ENCODE results near the gene KSR1. TPM values are rescaled to one million over a fixed set of nuclear protein-coding genes. Genes with fewer than 3 reads are reported as not detected.

The KSR1 gene
- total and polyA plus RNA-seq, 9 of the 15 experiments (the other 6 are each of a cell fraction or from before 2014, with no cell fraction given), result 1.4 to 51.7 (median 18.4) TPM

- TF ChIP-seq ETV5 (CRISPR knock-in tag; IDR thresholded peaks at IDR 0.05; ENCODE audit: low read depth) (peak; percentile 69), NFRKB (IDR thresholded peaks at IDR 0.05; ENCODE audit: low read depth) (peak; percentile 84), GATAD2B (IDR thresholded peaks at IDR 0.05; ENCODE audit: borderline replicate concordance) (peak; percentile 70; the same call in 1 of the 2 replicates), MTF1 (CRISPR knock-in tag; IDR thresholded peaks at IDR 0.05; ENCODE audit: borderline replicate concordance) (no peak), CBX3 (IDR thresholded peaks at IDR 0.05; ENCODE audit: borderline replicate concordance in 1 of 2, low read length in 2 of 2) (peak in 1 of 2 experiments; percentile 95; a peak in 2 of 3 replicates), GTF3C2 (IDR thresholded peaks at IDR 0.05; ENCODE audit: borderline replicate concordance, extremely low read depth, insufficient read length) (no peak), ASH1L (IDR thresholded peaks at IDR 0.05; ENCODE audit: borderline replicate concordance, low read depth, partially characterized antibody) (peak; percentile 41), MTA1 (IDR thresholded peaks at IDR 0.05; ENCODE audit: borderline replicate concordance) (peak; percentile 21; the same call in 1 of the 2 replicates), CHD4 (IDR thresholded peaks at IDR 0.05; ENCODE audit: insufficient read depth, insufficient replicate concordance, low read depth, low read length, poor library complexity, severe bottlenecking) (peak; percentile 35), MEIS2 (IDR thresholded peaks at IDR 0.05; ENCODE audit: partially characterized antibody) (peak; percentile 92), RBBP5 (IDR thresholded peaks at IDR 0.05; ENCODE audit: borderline replicate concordance, insufficient read depth, low read length, poor library complexity, severe bottlenecking) (peak; percentile 72), PTBP1 (IDR thresholded peaks at IDR 0.05; ENCODE audit: low read depth, low read length) (peak; percentile 94), XRCC3 (IDR thresholded peaks at IDR 0.05) (no peak), ZNF12 (CRISPR knock-in tag; IDR thresholded peaks at IDR 0.05) (peak; percentile 100), L3MBTL2 (IDR thresholded peaks at IDR 0.05) (peak; percentile 69), TBL1XR1 (IDR thresholded peaks at IDR 0.05; ENCODE audit: low read length in 2 of 2) (peak; percentile 64 to 94; a peak in 3 of 4 replicates), GABPA (tag; conservative IDR thresholded peaks at IDR 0.05; ENCODE audit: low read depth) (peak; percentile 66), ZKSCAN1 (IDR thresholded peaks at IDR 0.05; ENCODE audit: low read depth, low read length) (no peak)
- TF ChIP-seq, protein P1, sequence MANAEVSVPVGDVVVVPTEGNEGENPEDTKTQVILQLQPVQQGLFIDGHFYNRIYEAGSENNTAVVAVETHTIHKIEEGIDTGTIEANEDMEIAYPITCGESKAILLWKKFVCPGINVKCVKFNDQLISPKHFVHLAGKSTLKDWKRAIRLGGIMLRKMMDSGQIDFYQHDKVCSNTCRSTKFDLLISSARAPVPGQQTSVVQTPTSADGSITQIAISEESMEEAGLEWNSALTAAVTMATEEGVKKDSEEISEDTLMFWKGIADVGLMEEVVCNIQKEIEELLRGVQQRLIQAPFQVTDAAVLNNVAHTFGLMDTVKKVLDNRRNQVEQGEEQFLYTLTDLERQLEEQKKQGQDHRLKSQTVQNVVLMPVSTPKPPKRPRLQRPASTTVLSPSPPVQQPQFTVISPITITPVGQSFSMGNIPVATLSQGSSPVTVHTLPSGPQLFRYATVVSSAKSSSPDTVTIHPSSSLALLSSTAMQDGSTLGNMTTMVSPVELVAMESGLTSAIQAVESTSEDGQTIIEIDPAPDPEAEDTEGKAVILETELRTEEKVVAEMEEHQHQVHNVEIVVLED (CRISPR knock-in tag; IDR thresholded peaks at IDR 0.05), result 0 out of 2 replicates have a peak, but pooled peaks have one; percentile 4
- TF ChIP-seq, protein P2, sequence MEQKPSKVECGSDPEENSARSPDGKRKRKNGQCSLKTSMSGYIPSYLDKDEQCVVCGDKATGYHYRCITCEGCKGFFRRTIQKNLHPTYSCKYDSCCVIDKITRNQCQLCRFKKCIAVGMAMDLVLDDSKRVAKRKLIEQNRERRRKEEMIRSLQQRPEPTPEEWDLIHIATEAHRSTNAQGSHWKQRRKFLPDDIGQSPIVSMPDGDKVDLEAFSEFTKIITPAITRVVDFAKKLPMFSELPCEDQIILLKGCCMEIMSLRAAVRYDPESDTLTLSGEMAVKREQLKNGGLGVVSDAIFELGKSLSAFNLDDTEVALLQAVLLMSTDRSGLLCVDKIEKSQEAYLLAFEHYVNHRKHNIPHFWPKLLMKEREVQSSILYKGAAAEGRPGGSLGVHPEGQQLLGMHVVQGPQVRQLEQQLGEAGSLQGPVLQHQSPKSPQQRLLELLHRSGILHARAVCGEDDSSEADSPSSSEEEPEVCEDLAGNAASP (IDR thresholded peaks at IDR 0.05), result peak; percentile 88
These were observed 17.7 kb downstream of the KSR1 start (continued) for GRCh38 chr17:27473748-27474609.
